Activated CD8-positive, alpha-beta memory T cell treated with anti-CD3 and anti-CD28 coated beads for 24 hours (primary cell): ENCODE data around the gene EXOC3L1.

Experiments used
- DNase-seq: peaks from one replicate; pipeline ENCODE4 v3.0.0-alpha.2; 2020

The EXOC3L1 gene

DNA sequence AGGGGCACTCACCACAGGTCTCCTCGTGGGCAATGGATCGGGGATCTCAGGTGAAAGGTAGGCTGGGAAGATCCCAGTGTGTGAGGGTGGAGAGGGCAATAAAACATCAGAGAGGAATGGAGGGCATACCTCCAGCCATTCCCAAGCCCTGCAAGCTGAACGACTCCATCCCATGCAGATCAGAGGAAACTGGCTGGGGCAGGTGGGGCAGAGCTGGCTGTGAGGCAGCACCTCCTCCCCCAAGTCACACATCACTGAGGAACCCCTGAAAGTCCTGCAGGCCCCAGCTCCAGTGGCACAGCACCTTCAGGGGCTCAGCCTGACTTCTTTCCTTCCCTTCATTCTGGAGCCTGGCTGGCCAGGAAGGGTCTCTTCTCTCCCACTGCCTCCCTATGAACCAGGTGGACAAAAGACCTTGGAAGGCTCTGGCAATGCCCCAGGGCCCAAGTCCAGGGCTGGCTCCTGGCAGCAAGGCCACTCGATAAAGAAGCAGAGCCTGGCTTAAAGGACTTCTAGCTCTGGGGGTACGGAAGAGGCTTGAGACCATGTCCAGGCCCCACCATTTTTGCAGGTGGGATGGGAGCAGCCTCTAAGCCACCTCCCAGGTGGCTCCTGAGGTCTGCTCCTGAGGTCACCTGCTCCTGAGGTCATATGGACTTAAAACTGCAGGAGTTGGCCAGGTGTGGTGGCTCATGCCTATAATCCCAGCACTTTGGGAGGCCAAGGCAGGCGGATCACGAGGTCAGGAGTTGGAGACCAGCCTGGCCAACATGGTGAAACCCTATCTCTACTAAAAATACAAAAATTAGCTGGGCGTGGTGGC is 23.5 kb upstream of the EXOC3L1 start:
- DNase-seq, result no peak

DNA sequence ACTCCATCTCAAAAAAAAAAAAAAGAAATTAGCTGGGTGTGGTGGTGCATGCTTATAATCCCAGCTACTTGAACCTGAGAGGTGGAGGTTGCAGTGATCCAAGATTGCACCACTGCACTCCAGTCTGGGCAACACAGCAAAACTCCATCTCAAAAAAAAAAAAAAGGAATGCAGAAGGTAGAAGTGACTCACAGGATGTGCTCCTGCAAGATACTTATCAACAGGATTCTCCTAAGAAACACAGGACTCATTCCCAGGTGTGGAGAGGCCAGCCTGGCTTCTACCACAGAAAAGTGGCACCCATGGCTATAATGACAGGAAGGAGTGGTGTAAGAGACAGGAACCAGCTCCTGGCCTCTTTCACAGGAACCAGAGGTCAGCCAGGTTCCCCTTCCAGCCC is 22.8 kb upstream of the EXOC3L1 start:
- no peak for DNase-seq

DNA sequence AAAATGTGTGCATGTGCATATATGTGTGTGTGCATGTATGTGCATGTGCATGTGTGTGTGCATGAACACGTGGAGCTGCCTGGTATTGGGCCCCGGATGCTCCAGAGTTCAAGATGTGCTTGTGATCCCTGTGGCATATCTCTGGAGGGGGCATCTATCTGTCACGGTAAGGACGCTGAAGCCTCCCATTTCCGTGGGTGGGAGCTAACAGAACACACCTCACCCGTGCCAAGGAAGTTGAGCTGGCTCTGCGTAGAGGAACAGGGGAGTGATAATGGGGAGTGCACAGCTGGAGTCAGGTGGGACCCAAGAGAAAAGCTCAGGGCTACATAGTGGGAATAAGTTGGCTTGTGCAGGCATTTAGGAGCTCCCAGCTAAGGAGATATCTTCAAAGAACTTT is 21.7 kb upstream of the EXOC3L1 start:
- no peak for DNase-seq

DNA sequence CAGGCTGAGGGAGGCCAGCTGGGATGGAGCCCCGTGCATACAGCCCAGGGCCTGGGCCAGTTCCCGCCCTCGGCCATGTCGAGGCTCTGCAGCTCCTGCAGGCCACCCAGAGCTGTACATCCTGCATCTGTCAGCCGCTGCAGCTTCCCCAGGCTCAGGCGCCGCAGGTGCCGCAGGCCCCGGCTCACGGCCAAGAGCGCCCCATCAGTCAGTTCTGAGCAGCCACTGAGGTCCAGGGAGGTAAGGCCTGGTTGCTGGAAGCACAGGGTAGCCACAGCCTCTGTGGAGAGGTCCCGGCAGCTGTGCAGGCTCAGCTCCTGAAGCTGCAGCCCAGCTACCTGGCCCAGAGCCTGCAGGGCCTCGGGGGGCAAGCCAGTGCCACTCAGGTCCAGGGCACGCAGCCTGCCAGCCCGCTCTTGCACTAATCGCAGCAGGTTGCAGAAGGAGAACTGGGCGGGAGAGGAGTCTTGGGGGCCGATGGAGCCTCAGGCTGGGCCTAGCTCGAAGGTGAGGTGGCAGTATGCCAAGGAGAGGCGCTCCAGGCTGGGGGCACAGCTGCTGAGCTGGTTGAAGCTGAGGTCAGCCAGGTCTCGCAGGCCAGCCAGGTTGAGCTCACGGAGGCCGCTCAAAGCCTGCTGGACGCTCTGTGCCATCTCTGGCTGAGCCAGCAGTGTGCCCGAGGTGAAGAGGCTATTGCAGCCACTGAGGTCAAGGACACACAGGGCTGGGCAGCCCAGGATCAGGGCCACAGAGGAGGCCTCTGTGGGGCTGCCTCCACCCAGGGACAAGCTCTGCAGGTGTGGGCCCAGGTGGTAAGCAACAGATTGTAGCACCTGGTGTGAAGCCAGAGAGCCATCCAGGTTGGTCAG is 20.4 kb upstream of the EXOC3L1 start:
- DNase-seq, result no peak

DNA sequence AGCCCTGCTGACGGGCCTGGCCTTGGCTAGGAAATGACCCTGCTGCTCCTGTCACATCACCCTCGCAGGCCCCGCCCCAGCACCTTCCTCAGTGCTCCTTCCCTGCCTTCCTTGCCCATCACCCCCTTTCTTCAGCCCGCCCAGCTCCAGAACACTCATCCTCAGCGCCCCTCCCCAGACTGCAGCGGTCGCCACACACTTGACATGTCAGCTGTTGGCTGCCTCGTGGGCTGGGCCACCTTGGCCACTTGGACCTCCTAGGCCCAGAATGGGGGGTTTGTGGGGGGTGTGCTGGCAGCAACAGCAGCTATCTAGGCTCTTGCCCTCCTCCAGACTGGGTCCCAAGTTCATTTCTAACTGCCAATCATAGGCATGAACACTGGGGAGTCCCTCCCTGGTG is 19.6 kb upstream of the EXOC3L1 start:
- DNase-seq, result no peak

DNA sequence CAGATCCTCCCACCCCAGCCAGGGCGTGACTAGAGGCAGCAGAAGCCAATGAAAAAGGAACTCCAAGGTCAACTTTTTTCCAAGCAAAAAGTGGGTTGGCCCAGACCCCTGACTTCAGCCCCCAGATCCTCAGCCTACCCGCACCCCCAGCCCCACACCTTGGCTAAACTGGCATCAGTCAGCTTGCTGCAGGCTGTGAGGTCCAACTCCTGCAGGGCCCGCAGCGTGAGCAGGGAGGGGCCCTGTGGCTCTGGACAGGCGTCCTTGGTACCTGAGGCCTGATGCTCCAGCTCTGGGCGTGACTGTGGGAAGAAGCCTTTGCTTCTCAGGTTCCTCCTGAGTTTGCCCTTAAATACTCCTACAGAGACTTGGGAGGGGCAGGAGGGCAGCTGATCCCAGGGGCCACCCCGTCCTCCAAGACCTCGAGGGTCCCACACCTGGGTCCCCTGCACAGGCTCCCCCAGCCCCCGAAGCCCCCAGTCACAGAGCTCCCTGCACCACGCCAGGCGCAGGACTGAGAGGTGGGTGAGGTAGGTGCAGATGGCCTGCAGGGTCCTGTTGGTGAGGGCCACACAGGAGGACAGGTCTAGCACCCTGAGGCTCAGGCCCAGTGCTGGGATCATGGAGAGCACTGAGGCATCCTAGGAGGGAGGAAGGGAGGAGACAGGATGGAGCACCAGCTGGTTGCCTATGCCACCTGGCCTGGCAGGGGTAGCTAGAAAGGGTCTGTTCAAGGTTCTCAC is 18.4 kb upstream of the EXOC3L1 start:
- DNase-seq, result no peak

DNA sequence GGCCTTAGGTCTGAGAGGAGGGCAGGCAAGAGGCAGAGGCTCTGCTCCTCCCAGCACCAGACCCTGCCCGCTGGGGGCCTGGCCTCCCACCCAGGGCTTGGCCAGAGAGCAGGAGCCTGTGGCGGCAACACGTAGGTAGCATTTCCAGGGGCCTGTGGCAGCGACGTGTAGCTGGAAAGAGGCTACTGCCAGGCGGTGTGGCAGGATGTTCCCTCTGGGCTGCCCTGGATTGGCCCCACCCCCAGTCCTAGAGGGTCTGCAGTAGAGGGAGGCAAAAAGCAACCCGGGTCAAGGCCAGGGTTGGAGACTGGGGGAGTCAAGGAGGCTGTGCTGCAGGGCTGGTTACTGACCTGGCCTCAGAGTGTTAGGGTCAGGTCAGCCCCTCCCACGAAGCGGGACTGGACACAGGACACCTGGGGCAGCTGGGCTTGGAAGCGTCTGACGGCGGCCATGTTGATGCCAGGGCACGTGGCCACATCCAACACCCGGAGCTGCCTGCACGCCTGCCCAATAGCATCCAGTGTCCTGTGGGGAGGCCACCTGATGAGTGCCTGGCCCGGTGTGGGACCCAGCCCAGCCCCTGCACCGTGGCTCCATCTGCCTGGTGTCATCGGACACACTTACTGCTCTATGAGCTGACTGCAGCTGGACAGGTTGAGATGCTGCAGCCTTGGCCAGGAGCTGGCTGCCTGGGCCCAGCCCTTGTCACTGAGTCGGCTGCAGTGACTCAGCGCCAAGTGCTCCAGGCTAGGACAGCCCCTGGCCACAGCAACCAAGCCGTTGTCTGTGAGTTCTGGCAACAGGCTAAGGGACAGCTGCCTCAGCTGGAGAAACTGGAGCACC is 17.5 kb upstream of the EXOC3L1 start:
- DNase-seq, result no peak

DNA sequence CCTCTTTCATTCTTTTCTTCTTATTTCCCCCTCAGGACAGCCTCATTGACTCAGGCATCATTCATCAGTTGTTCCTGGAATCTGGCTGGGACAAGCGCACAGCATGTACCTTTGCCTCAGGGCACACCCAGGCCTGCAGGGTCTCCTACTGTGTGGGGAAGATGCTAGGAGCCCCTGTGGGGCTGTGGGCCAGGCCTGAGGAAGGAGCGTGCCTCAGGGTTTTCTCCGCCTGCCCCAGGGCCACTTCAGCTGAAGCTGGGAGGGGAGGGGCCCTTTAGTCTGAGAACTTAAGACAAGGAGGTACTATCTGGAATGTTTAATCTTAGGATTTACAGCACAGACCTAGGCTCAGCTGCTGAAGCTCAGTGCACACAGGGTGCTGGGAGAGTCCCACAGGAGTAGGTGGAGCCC is 16.9 kb upstream of the EXOC3L1 start:
- no peak for DNase-seq

DNA sequence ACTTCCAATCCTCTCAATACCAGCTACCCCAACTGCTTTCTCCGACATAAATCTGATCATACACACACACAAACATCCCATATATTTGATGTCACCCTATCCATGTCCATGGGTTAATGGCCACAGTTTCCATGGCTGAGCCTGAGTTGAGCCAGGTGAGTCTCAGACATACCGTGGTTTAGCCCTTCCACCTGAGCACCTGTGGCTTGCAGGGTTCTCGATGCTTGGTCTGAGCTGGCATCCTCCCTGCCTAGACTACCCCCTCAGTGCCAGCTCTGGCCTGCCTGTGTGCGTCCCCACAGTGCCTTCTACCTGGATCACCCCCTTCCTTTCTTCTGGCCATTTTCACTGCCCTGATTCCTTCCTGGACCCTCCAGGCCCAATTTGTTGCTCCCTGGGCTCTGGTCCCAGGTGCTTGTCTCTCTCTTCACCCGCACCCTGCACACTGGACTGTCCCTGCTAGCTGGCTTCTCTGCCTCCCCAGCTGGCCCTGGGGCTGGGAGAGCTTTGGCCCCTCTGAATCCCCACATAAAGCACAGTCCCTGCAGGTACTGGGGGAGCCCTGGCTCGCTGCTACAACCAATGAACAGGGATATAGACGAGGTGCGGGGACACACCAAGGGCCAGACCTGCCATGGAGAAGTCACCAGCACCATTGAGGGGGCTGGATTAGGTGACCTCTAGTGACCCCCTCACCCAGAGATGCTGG is 16.3 kb upstream of the EXOC3L1 start:
- no peak for DNase-seq

DNA sequence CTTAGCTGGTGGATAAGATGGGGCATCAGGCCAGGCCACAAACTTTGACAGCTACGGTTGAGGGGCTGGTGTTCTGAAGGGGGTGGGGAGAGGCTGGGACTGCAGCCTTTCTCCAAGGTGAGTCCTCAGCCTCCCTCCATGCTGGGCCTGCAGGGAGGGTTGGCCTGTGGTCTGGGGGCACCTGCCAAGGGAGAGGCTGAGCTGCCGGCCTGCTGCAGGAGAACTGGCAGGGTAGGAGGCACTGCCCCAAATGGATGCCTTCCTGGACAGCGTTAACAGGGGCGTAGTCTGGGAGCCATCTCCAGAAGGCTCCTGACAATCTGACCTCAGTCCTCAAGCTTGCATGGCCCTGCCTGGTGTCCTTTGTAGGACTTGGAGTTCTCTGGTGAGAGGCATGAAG is 14.1 kb upstream of the EXOC3L1 start:
- DNase-seq, result no peak

DNA sequence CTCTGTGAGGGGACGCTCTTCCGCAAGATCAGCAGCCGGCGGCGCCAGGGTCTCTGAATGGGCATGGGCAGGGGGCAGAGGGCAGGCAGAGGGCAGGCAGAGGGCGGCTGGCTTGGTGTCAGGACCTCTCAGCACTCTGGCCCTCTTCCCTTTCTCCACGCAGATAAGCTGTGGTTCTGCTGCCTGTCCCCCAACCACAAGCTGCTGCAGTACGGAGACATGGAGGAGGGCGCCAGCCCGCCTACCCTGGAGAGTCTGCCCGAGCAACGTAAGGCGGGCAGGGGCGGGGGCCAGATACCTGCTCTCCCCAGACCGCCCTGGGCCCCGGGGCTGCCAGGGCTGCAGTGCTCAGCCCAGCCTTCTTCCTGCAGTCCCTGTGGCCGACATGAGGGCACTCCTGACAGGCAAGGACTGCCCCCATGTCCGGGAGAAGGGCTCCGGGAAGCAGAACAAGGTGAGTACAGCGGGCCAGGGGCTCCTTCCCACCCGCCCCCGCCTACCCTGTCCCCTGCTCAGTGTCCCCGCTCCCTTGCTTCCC is 13.1 kb upstream of the EXOC3L1 start:
- no peak for DNase-seq

DNA sequence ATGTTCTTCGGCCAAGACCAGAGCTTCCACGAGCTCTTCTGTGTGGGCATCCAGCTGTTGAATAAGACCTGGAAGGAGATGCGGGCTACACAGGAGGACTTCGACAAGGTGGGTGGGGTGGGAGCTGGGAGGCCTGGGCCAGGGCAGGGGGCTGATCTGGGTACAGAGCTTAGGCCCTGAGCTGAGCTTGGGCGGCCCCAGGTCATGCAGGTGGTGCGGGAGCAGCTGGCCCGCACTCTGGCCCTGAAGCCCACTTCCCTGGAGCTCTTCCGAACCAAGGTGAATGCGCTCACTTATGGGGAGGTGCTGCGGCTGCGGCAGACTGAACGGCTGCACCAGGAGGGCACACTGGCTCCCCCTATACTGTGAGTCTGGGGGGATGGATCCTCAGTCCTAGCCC is 12.5 kb upstream of the EXOC3L1 start:
- no peak for DNase-seq

DNA sequence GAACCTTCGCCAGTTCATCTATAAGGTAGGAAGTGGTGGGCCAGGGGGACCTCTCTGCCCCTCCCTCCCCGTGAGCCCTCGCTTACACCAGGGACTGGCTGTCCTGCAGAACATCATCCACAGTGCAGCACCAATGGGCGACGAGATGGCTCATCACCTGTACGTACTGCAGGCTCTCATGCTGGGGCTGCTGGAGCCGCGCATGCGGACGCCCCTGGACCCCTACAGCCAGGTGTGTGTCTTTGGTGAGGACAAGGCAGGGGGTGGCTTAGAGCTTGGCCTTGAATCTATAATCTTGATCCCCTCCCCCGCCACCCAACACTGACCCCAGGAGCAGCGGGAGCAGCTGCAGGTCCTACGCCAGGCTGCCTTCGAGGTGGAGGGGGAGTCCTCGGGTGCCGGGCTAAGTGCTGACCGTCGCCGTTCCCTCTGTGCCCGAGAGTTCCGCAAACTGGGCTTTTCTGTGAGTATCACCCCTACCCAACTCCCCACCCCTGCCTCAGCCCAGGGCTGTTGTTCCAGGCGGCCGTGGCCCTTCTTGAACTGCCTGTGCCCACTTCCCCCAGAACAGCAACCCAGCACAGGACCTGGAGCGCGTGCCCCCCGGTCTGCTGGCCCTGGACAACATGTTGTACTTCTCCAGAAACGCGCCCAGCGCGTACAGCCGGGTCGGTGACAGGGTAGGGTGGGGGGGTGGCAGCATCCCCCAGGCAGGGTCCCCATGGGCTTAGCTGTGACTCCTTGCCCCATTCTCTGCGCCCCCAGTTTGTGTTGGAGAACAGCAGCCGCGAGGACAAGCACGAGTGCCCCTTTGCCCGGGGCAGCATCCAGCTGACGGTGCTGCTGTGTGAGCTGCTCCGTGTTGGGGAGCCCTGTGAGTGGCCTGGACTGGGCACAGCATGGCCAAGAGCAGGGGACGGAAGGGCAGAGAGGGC is 11.7 kb upstream of the EXOC3L1 start:
- no peak for DNase-seq

DNA sequence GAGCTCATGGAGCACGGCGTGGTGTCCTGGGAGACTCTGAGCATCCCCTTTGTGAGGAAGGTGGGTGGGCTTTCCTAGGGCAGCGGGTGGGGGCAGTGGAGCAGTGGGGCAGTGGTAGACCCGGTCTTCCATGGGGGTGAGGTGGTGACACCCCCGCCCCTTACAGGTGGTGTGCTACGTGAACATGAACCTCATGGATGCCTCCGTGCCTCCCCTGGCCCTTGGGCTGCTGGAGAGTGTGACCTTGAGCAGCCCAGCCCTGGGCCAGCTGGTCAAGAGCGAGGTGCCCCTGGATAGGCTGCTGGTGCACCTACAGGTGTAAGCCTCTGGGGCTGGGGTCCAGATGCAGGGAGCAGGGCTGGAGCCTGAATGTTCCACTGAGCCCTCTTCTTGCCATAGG is 10.6 kb upstream of the EXOC3L1 start:
- DNase-seq, result no peak

DNA sequence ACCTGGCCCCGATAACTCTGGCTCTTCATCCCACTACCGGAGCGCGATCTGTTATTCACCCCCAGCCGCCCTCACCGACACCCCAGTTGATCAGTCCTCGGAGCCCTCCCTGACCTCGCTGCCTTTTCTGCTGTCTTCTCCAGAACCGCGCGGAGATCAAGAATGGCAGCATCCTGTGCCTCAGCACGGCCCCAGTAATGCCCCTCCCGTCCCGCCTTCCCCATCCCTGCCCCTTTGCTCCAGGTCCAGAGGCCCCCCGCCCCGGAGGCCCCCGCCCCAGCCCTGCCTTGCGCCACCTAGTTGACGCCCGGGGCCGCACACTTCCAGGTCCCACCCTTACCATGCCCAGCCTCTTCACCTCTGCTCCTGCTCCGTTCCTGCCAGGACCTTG is 9.9 kb upstream of the EXOC3L1 start:
- no peak for DNase-seq

DNA sequence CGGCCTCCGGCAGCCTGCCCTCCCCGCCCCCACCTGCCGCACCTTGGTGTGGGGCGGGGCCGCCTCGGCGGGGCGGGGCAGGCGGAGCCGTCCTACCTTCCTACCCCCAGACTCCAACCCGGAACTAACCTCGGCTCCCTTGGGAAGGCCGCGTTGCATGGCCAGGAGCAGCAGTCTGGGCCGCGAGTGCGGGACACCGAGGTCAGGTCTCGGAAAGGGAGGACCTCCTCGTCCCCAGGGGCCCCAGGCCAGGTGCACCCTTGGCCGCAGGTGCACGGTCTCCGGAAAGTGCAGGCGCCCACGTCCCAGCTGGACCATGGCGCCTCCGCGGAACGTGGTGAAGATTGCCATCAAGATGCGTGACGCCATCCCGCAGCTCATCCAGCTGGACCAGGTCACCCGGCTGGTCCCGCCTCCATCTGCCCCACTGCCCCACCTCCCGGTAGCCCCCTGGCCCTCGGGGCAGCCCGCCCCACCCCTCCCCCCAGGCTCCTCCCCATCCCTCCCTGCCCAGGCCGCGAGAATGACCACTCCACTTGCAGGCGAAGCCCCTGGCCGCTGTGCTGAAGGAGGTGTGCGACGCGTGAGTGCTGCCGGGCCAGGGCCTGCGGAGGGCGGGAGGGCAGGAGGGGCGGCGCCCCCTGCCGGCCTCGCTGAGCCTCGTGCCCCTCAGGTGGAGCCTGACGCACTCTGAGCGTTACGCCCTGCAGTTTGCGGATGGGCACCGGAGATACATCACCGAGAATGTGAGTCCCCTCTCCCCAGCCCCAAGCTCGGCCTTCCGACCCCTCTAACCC is 9.3 kb upstream of the EXOC3L1 start, which contains the start of gene ELMO3:
Gene ELMO3 (plus strand): TSS at position 121 of the 797 bp plus-strand sequence. CDS start 196 bp downstream, at position 317.
- no peak for DNase-seq

DNA sequence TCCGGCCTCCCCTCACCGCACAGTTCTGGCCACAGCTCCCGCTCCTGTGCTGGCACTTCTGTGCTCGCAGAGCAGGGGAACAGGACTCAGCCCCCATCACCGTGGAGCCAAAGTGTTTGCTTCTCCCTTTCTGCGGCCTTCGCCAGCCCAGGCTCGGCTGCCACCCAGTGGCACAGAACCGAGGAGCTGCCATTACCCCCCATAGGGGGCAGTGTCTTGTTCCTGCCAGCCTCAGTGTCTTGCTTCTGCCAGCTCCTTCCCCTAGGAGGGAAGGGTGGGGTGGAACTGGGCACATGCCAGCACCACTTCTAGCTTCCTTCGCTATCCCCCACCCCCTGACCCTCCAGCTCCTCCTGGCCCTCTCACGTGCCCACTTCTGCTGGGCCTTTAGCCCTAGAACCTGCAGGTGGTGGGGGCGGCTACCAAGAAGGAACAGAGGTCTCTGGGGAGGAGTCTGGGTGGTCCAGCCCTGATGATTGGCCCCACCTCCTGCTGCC is 8.3 kb upstream of the EXOC3L1 start:
- no peak for DNase-seq

DNA sequence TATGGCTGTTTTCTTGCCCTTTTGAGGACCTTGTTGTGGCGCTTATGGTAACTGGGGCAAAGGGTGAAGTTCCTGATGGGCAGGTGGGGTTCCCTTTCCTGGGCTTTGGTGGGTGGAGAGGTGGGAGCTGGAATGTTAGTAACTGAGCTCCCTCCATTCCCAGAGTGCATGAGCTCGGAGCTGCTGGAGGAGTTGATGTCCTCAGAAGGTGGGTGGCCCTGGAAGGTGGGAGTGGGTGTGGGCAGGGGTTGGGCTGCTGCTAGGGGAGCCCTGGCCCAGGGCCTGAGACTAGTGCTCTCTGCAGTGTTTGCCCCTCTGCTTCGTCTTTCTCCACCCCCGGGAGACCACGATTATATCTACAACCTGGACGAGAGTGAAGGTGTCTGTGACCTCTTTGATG is 7.8 kb upstream of the EXOC3L1 start:
- no peak for DNase-seq

DNA sequence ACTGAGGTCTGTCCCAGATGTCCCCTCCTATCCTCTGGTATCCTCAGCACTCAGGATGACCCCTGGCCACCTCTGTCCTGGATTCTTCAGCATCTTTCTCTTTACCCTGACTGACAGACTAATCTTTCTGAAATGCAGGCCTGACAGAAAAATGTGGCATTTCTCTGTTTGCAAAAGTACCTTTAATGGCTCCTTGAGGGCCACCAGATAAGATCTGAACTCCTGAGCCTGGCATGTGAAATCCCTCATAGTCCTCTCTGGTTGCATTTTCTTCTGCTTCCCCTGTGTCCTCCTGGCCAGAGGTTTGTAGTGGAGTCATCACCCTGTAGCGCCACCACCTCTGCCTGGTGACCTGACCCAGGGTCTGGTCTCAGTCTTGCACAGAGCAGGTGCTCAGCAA is 6.9 kb upstream of the EXOC3L1 start:
- no peak for DNase-seq
